GM19328 (cell line): ENCODE results near the gene FRRS1.
A peak's percentile ranks its signal among the peaks of the same experiment; 100 is the strongest.
"Not testable (repeated sequence)": the region's sequence is repeated elsewhere in the genome, so short reads cannot be mapped to it uniquely, and the experiment has no call there.

Experiments
- ATAC-seq: cut with Tn5 transposase; IDR thresholded peaks from one replicate; pipeline ENCODE4 v1.9.1; 2021; ENCODE audit warnings: mild to moderate bottlenecking, moderate library complexity; ENCODE audit not compliant: unreplicated experiment

The FRRS1 gene

GRCh38 chr1:99768524-99769245, 2.2 kb upstream of the FRRS1 start:
- ATAC-seq: no peak

GRCh38 chr1:99768104-99768503, 1.7 kb upstream of the FRRS1 start:
- ATAC-seq: no peak

DNA sequence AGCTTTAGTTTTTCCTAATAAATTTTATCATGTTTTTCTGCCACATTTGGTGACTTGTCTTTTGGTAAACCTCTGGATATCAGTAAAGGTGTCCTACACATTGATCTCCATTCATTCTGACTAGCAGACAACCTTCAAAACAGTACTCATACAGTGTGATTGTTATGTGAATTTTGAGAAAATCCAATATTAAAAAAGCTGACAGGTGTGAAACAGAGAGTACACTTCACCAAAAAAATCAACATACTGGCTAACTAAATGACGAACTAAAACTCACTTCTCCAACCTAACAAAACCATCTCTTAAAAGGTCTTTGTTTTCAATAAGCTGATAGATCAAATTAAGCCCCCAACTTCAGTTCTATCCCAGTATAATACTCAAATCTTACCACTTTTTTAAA, 1.5 kb downstream of the FRRS1 start:
- no peak for ATAC-seq

DNA sequence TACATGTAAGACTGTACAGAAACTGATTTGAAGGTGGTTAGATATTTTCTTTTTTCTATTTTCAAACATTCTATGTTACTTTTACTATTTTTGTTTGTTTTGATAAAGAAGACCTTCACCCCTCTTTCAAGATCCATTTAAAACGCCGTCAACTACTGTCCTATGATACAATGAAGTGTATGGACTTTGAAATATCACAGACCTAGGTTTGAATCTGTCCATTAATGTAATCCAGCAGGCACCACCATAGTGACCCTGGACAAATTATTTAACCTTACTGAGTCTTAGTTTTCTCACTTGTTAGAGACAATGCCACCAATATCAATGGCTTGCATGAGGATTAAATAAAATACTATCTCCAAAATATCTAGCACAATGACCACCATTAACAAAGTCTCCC, 2.0 kb downstream of the FRRS1 start:
- ATAC-seq: no peak

DNA sequence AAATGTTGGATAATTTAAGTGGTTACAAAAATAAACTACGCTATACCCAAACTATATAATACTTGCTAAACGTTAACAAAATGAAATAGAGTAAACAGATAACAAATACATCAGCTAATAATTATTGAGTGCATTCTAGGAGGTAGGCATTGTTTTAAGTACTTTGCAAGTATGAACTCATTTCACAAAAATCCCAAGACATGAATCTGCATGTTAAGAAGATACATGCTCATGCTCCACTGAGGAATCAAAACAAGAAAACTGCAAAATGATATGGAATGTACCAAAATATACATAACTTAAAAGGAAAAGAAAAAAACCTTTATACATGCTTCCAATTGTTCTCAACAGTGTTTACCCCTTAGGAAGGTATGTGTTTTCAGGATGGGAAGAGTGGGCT, 2.5 kb downstream of the FRRS1 start:
- no peak for ATAC-seq

GRCh38 chr1:99761774-99762173, 4.7 kb downstream of the FRRS1 start:
- no peak for ATAC-seq

DNA sequence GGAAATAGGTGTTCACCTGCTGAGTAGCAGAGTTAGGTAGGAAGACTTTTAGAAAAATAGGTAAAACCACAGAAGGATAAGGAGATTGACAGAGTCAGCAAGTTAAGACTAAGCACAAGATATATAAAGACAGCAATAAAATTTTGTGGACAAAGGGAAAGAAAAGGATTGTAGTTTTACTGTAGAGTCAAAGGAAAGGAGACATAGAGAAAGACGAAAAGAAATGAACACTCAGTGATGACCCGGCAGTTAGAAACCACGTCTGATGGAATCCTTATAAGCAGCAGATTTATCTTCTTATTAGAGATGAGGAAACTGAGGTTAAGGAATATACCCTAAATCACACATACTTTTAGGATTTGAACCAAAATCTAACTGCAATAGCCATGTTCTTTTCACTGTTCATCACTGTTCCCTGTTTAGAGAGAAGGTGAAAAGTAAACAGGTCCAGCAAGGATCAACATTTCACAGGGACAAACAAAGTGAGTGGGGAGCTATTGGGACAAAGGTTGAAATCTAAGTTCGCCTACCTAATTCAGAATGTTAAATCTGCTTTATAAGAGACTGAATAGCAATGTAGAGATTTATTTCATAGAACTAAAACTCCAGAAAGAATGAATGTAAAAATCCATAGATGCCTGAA, 6.8 kb downstream of the FRRS1 start:
- no peak for ATAC-seq

GRCh38 chr1:99758686-99759517, 7.5 kb downstream of the FRRS1 start:
- ATAC-seq: not testable (repeated sequence)

DNA sequence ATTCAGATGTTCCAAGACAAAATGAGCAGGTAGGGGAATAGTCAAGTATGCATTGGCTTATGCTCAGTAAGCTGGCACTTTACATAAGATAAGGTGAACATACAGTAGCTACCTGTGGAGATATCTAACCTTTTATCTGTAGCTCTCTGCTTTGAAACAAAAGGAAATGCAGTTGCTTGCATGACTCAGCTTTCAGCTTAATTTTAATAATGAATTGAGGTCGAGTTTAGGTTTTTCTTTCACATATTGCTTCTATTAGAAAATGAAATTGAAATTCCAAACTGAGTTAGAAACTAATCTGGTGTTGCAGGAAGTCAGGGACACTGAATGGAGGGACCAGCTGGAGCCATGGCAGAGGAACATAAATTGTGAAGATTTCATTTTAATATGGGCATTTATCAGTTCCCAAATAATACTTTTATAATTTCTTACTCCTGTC, 8.3 kb downstream of the FRRS1 start:
- ATAC-seq: no peak

- no peak for ATAC-seq
Observed at GRCh38 chr1:99756598-99756997, 9.8 kb downstream of the FRRS1 start.

GRCh38 chr1:99755664-99756063, 10.8 kb downstream of the FRRS1 start:
- ATAC-seq: no peak

DNA sequence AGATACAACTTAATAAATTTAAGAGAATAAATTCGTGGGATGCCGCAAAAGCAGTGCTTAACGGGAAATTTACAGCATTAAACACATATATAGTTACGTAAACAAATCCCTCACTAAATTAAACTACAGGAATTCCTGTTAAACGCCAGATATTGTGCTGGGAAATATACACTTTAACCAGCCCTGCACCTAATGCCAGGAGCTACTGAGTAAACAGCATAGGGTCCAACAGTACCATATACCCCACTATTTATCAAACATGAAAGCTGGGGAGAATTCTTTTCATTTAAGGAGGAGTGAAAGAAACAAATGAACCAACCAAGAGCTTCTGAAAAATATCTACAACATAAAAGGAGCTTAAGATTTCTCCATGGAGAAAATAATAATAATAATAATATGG, 11.7 kb downstream of the FRRS1 start:
- no peak for ATAC-seq

GRCh38 chr1:99754055-99754626, 12.3 kb downstream of the FRRS1 start:
- no peak for ATAC-seq

- peak; percentile 53 for ATAC-seq
Observed at GRCh38 chr1:99751877-99752504, 14.4 kb downstream of the FRRS1 start.

DNA sequence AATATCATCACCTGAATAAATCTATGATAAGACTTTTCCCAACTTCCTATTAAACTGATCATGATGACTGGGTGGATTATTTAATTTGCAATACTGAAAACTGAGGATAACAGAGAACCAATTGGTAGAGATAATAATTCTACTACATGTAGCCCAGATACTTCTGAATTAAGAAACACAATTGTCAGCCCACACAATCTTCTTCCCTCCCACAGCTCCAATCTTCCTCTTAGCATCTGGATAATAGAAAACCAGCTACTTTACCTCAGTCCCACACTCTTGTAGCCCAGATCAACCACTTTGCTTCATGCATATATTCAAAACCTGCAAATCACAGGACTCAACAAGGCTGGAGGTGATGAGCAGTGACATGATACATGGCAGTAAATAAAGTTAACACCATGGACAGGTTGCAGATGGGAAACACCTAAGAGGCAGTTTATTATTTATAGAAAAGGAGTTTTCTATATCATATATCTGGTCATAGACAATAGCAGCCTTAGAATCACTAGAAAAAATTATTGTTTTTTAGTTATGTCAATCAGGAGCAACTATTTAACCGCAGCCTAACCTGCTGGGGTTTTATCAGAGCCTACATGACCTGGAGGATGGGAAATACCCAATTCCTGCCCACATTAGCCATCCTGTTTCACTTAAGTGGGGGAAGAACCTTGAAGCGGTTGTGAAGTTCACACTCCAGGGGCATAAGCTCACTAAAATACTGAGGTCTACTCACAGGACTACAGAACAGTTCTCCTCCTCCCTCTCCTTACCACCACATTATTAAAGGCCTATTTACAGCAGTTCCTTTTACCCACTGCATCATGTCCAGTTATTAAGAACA, 16.7 kb downstream of the FRRS1 start:
- ATAC-seq: peak; percentile 66

- no peak for ATAC-seq
Observed at GRCh38 chr1:99748419-99748818, 18.0 kb downstream of the FRRS1 start.

GRCh38 chr1:99745684-99746083, 20.8 kb downstream of the FRRS1 start:
- ATAC-seq: no peak

GRCh38 chr1:99745061-99745460, 21.4 kb downstream of the FRRS1 start:
- ATAC-seq: no peak

- no peak for ATAC-seq
Observed at GRCh38 chr1:99740141-99740540, 26.3 kb downstream of the FRRS1 start.

GRCh38 chr1:99738858-99739465, 27.5 kb downstream of the FRRS1 start:
- ATAC-seq: no peak
